WTC11 (cell line): Measurements from ENCODE around the gene ABI3.

Source experiments
- GABPB1 ChIP-seq: sonication (generic); formaldehyde crosslinking; IDR thresholded peaks from 2 replicates; pipeline ENCODE4 v1.8.1; 2023; ENCODE audit warnings: mild to moderate bottlenecking, missing genetic modification reagents
- NFATC4 ChIP-seq: fragments of 250-450 bp; sonication (Bioruptor Pico); IDR thresholded peaks from 2 replicates; pipeline ENCODE4 v1.9.0; 2021; ENCODE audit warnings: mild to moderate bottlenecking
- SMAD4 ChIP-seq: sonication (generic); formaldehyde crosslinking; IDR thresholded peaks from 2 replicates; pipeline ENCODE4 v1.8.0; 2022; ENCODE audit warnings: mild to moderate bottlenecking, missing genetic modification reagents
- SP1 ChIP-seq: sonication (generic); formaldehyde crosslinking; conservative IDR thresholded peaks from 2 replicates; pipeline ENCODE4 v1.8.1; 2022; ENCODE audit warnings: missing genetic modification reagents
- ZNF416 ChIP-seq: fragments of 250-450 bp; sonication (Bioruptor Pico); IDR thresholded peaks from 2 replicates; pipeline ENCODE4 v1.9.0; 2021; ENCODE audit warnings: mild to moderate bottlenecking, inconsistent platforms
- TF ChIP-seq, protein P1 (sequence below): sonication (generic); formaldehyde crosslinking; IDR thresholded peaks from 2 replicates; pipeline ENCODE4 v1.8.1; 2023; ENCODE audit warnings: mild to moderate bottlenecking, missing genetic modification reagents, moderate library complexity
- TF ChIP-seq, protein P2 (sequence below): sonication (generic); formaldehyde crosslinking; IDR thresholded peaks from 2 replicates; pipeline ENCODE4 v1.8.1; 2022; ENCODE audit warnings: low read depth, missing genetic modification reagents, borderline replicate concordance
- TF ChIP-seq, protein P3 (sequence below): fragments of 200-600 bp; IDR thresholded peaks from 2 replicates; pipeline ENCODE4 v1.8.0; 2022; ENCODE audit warnings: antibody characterized with exemption
- TF ChIP-seq, protein P4 (sequence below): fragments of 250-450 bp; sonication (Bioruptor Pico); conservative IDR thresholded peaks from 2 replicates; pipeline ENCODE4 v1.9.0; 2021; ENCODE audit warnings: mild to moderate bottlenecking
- TF ChIP-seq, protein P5 (sequence below): sonication (generic); formaldehyde crosslinking; IDR thresholded peaks from 2 replicates; pipeline ENCODE4 v1.8.0; 2022; ENCODE audit warnings: mild to moderate bottlenecking, missing genetic modification reagents
- TF ChIP-seq, protein P6 (sequence below): sonication (generic); formaldehyde crosslinking; conservative IDR thresholded peaks from 2 replicates; pipeline ENCODE4 v1.8.1; 2022; ENCODE audit warnings: mild to moderate bottlenecking, missing genetic modification reagents

DNA sequence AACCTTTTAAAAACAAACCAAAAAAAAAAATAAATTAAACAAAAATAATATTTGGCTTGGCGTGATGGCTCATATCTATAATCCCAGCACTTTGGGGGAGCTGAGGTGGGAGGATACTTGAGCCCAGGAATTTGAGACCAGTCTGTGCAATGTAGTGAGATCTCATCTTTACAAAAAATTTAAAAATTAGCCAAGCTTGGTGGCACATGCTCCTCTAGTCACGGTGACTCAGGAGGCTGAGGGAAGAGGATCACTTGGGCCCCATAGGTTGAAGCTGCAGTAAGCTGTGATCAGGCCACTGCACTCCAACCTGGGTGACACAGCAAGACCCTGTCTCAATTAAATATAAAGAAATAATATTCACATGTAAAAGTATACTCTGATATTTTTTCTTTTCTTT, 12.3 kb upstream of the ABI3 start:
- TF ChIP-seq, protein P1, sequence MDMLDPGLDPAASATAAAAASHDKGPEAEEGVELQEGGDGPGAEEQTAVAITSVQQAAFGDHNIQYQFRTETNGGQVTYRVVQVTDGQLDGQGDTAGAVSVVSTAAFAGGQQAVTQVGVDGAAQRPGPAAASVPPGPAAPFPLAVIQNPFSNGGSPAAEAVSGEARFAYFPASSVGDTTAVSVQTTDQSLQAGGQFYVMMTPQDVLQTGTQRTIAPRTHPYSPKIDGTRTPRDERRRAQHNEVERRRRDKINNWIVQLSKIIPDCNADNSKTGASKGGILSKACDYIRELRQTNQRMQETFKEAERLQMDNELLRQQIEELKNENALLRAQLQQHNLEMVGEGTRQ (CRISPR knock-in tag) = no peak
- TF ChIP-seq, protein P2, sequence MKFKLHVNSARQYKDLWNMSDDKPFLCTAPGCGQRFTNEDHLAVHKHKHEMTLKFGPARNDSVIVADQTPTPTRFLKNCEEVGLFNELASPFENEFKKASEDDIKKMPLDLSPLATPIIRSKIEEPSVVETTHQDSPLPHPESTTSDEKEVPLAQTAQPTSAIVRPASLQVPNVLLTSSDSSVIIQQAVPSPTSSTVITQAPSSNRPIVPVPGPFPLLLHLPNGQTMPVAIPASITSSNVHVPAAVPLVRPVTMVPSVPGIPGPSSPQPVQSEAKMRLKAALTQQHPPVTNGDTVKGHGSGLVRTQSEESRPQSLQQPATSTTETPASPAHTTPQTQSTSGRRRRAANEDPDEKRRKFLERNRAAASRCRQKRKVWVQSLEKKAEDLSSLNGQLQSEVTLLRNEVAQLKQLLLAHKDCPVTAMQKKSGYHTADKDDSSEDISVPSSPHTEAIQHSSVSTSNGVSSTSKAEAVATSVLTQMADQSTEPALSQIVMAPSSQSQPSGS (CRISPR knock-in tag) = no peak
- TF ChIP-seq, protein P3, sequence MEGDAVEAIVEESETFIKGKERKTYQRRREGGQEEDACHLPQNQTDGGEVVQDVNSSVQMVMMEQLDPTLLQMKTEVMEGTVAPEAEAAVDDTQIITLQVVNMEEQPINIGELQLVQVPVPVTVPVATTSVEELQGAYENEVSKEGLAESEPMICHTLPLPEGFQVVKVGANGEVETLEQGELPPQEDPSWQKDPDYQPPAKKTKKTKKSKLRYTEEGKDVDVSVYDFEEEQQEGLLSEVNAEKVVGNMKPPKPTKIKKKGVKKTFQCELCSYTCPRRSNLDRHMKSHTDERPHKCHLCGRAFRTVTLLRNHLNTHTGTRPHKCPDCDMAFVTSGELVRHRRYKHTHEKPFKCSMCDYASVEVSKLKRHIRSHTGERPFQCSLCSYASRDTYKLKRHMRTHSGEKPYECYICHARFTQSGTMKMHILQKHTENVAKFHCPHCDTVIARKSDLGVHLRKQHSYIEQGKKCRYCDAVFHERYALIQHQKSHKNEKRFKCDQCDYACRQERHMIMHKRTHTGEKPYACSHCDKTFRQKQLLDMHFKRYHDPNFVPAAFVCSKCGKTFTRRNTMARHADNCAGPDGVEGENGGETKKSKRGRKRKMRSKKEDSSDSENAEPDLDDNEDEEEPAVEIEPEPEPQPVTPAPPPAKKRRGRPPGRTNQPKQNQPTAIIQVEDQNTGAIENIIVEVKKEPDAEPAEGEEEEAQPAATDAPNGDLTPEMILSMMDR = no peak
- TF ChIP-seq, protein P4, sequence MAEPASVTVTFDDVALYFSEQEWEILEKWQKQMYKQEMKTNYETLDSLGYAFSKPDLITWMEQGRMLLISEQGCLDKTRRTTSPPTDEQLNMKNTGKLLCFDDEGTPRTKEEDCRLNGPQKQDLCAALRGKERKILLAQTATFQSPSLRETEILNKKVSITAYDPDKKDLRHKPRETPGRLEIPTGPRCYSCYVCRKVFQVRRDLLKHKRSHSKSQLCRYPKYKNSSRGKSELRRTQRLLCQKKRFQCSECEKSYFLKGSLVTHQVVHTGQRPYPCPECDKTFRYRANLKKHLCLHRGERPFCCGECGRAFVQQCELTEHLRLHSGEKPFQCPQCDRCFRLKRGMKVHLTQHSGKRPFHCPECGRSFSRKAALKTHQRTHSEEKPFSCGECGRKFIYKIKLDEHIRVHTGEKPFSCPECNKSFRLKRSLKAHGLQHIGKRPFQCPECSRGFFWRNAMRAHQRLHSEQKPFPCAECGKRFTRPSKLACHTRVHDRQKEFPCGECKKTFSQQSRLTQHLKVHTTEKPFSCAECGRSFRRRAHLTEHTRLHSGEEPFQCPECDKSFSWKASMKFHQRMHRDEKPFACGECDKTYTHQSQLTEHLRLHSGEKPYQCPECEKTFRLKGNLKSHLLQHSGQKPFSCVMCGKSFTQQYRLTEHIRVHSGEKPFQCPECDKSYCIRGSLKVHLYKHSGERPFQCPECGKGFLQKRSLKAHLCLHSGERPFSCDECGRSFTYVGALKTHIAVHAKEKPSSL = no peak
- TF ChIP-seq GABPB1 (CRISPR knock-in tag) = no peak
- TF ChIP-seq, protein P5, sequence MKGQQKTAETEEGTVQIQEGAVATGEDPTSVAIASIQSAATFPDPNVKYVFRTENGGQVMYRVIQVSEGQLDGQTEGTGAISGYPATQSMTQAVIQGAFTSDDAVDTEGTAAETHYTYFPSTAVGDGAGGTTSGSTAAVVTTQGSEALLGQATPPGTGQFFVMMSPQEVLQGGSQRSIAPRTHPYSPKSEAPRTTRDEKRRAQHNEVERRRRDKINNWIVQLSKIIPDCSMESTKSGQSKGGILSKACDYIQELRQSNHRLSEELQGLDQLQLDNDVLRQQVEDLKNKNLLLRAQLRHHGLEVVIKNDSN = no peak
- TF ChIP-seq, protein P6, sequence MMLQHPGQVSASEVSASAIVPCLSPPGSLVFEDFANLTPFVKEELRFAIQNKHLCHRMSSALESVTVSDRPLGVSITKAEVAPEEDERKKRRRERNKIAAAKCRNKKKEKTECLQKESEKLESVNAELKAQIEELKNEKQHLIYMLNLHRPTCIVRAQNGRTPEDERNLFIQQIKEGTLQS (CRISPR knock-in tag) = no peak
- no peak for TF ChIP-seq SMAD4 (CRISPR knock-in tag)
- TF ChIP-seq NFATC4 = no peak
- TF ChIP-seq ZNF416 (CRISPR knock-in tag) = no peak
- no peak for TF ChIP-seq SP1 (CRISPR knock-in tag)
